Prostate gland (tissue), 2 donors: Measurements from ENCODE around the gene RAB4A. TPM values are rescaled to one million over a fixed set of nuclear protein-coding genes. Genes with fewer than 3 reads are reported as not detected.

ENCODE experiments used
- DNase-seq: peaks from one replicate; pipeline ENCODE4 v3.0.0-alpha.2; 2019; ENCODE audit warnings: low spot score
- H3K27ac ChIP-seq, 2 donors: fragments of 200-600 bp; sonication (generic); 2 replicates each; pipeline ENCODE4 v1.5.1; 2017 to 2019
- H3K27me3 ChIP-seq: fragments of 200-600 bp; sonication (generic); replicated peaks from 2 replicates; pipeline ENCODE4 v1.5.1; 2019; ENCODE audit not compliant: insufficient read depth
- H3K36me3 ChIP-seq, 2 donors: fragments of 200-600 bp; sonication (generic); 1 replicate in 1 of 2; 2 replicates in 1 of 2; pipeline versions ENCODE4 v1.5.1 to v1.8.1; 2017 to 2019
- H3K4me1 ChIP-seq: fragments of 200-600 bp; sonication (generic); replicated peaks from 2 replicates; pipeline ENCODE4 v1.5.1; 2019
- H3K4me3 ChIP-seq, 2 donors: fragments of 200-600 bp; sonication (generic); 2 replicates each; pipeline ENCODE4 v1.5.1; 2017 to 2019
- H3K9me3 ChIP-seq: fragments of 200-600 bp; sonication (generic); 2 replicates; pipeline ENCODE4 v1.5.1; 2017
- CTCF ChIP-seq, 4 experiments: fragments of 200-600 bp in 2 of 4; fragments of 450-650 bp in 2 of 4; sonication (generic) in 2 of 4; IDR thresholded peaks; 1 replicate in 3 of 4; 2 replicates in 1 of 4; pipeline ENCODE4 v1.5.1; 2016 to 2019; ENCODE audit warnings: antibody characterized with exemption in 4 of 4, mild to moderate bottlenecking in 2 of 4, moderate library complexity in 2 of 4
- POLR2A ChIP-seq: fragments of 450-650 bp; IDR thresholded peaks from one replicate; pipeline ENCODE4 v1.6.1; 2016; ENCODE audit warnings: antibody characterized with exemption, mild to moderate bottlenecking
- POLR2AphosphoS5 ChIP-seq: sonication (generic); formaldehyde crosslinking; IDR thresholded peaks from one replicate; pipeline ENCODE4 v1.6.1; 2017; ENCODE audit warnings: antibody characterized with exemption
- WGBS: methylation state at CpG from one replicate; pipeline ENCODE4 v1.1.5; 2018; 5-methylcytosine and 5-hydroxymethylcytosine counted together
- intact Hi-C: fragments of 100-400 bp; cut with DNase I; formaldehyde crosslinking; loops from one replicate; pipeline ENCODE4 v1.14.2; 2022
- total RNA-seq, 2 donors: library from RNA; depleted of rRNA; stranded (reverse); fragments of >200 nt; gene quantifications; one replicate each; pipeline ENCODE4 v1.1.0, GENCODE V29; 2016

RAB4A gene
- total RNA-seq, 2 donors from 2014 or later, result 53.6 to 106 TPM

GRCh38 chr1:229263254-229263653 is 7.7 kb upstream of the RAB4A start:
- H3K9me3 ChIP-seq, result no peaks in the 10 kb centered on the region
- TF ChIP-seq POLR2A, result no peak
- no peak for TF ChIP-seq CTCF (IDR thresholded peaks at IDR 0.05)
- H3K27me3 ChIP-seq, result no peaks in the 10 kb centered on the region
- DNase-seq, result no peak
- H3K4me3 ChIP-seq, result no peak overlapping the region
- H3K4me1 ChIP-seq, result no peaks in the 10 kb centered on the region
- H3K27ac ChIP-seq, result no peak overlapping the region
- H3K36me3 ChIP-seq, result no peaks in the 10 kb centered on the region
- intact Hi-C loops, result no loop called here

GRCh38 chr1:229264068-229264467 is 6.8 kb upstream of the RAB4A start:
- Histone ChIP-seq H3K27me3 (no peaks in the 10 kb centered on the region), H3K4me3 (no peak overlapping the region), H3K9me3 (no peaks in the 10 kb centered on the region), H3K27ac (no peak overlapping the region), H3K4me1 (no peaks in the 10 kb centered on the region), H3K36me3 (no peaks in the 10 kb centered on the region)
- 94% methylated on average over 7 of the region's 7 CpGs for WGBS
- intact Hi-C loops, result no loop called here
- TF ChIP-seq POLR2A (no peak), CTCF (IDR thresholded peaks at IDR 0.05) (no peak), POLR2AphosphoS5 (no peak)
- no peak for DNase-seq

- no peak overlapping the region for H3K27ac ChIP-seq
- intact Hi-C loops, result no loop called here
- no peak overlapping the region for H3K4me3 ChIP-seq
- whole genome bisulfite sequencing, result 81% methylated on average over 5 of the region's 5 CpGs
- no peaks in the 10 kb centered on the region for H3K4me1 ChIP-seq
- H3K27me3 ChIP-seq, result no peaks in the 10 kb centered on the region
- no peaks in the 10 kb centered on the region for H3K36me3 ChIP-seq
- TF ChIP-seq POLR2A (no peak), POLR2AphosphoS5 (no peak), CTCF (IDR thresholded peaks at IDR 0.05) (no peak)
- H3K9me3 ChIP-seq, result no peaks in the 10 kb centered on the region
- no peak for DNase-seq
Observed at GRCh38 chr1:229264487-229264886, 6.4 kb upstream of the RAB4A start.

GRCh38 chr1:229266274-229266673 is 4.6 kb upstream of the RAB4A start:
- Histone ChIP-seq H3K4me1 (no peaks in the 10 kb centered on the region), H3K27ac (no peak overlapping the region), H3K36me3 (no peaks in the 10 kb centered on the region), H3K4me3 (no peak overlapping the region), H3K27me3 (no peaks in the 10 kb centered on the region), H3K9me3 (no peaks in the 10 kb centered on the region)
- intact Hi-C loops, result no loop called here
- WGBS, result 42% methylated on average over 3 of the region's 3 CpGs
- no peak for DNase-seq
- TF ChIP-seq CTCF (IDR thresholded peaks at IDR 0.05) (no peak), POLR2AphosphoS5 (no peak), POLR2A (no peak)

GRCh38 chr1:229266832-229267500 is 3.9 kb upstream of the RAB4A start:
- intact Hi-C loops, result no loop called here
- Histone ChIP-seq H3K27me3 (no peaks in the 10 kb centered on the region), H3K9me3 (no peaks in the 10 kb centered on the region), H3K36me3 (no peaks in the 10 kb centered on the region), H3K4me3 (no peak overlapping the region), H3K4me1 (no peaks in the 10 kb centered on the region), H3K27ac (no peak overlapping the region)
- no peak for DNase-seq
- 83% methylated on average over 2 of the region's 2 CpGs for WGBS
- TF ChIP-seq POLR2AphosphoS5 (no peak), CTCF (IDR thresholded peaks at IDR 0.05) (no peak), POLR2A (no peak)
